Immature natural killer cell (primary cell): ENCODE data around the gene ALPG. TPM values are rescaled to one million over a fixed set of nuclear protein-coding genes. Genes with fewer than 3 reads are reported as not detected.
"Not testable (repeated sequence)": the region's sequence is repeated elsewhere in the genome, so short reads cannot be mapped to it uniquely, and the experiment has no call there.

ENCODE experiments used
- DNase-seq, 3 donors: peaks; one replicate each; pipeline ENCODE4 v3.0.0; 2022; ENCODE audit warnings: mixed read lengths in 1 of 3
- H3K27ac Mint-ChIP-seq, 6 donors: one replicate each; pipeline ENCODE4 v1.8.0; 2020; ENCODE audit warnings: mixed read lengths in 6 of 6, mild to moderate bottlenecking in 5 of 6, inconsistent platforms in 4 of 6, moderate library complexity in 3 of 6
- H3K27me3 Mint-ChIP-seq, 3 donors: one replicate each; pipeline ENCODE4 v1.8.0; 2020 to 2021; ENCODE audit warnings: low read depth in 3 of 3, mild to moderate bottlenecking in 3 of 3, mixed read lengths in 3 of 3, moderate library complexity in 3 of 3, inconsistent platforms in 1 of 3
- H3K36me3 Mint-ChIP-seq, 3 donors: one replicate each; pipeline ENCODE4 v1.8.0; 2020; ENCODE audit warnings: mixed read lengths in 3 of 3, inconsistent platforms in 2 of 3, mild to moderate bottlenecking in 2 of 3
- H3K4me1 Mint-ChIP-seq, 2 donors: one replicate each; pipeline ENCODE4 v1.8.0; 2020; ENCODE audit warnings: inconsistent platforms in 2 of 2, mild to moderate bottlenecking in 2 of 2, mixed read lengths in 2 of 2, moderate library complexity in 1 of 2
- H3K4me3 Mint-ChIP-seq, 5 donors: one replicate each; pipeline ENCODE4 v1.8.0; 2020; ENCODE audit warnings: mild to moderate bottlenecking in 5 of 5, mixed read lengths in 5 of 5, inconsistent platforms in 3 of 5, moderate library complexity in 3 of 5
- H3K9me3 Mint-ChIP-seq, 6 donors: one replicate each; pipeline ENCODE4 v1.8.0; 2020; ENCODE audit warnings: mild to moderate bottlenecking in 6 of 6, mixed read lengths in 6 of 6, inconsistent platforms in 4 of 6, moderate library complexity in 3 of 6
- polyA plus RNA-seq, 3 donors: library from polyadenylated mRNA; unstranded; fragments of 300-500 nt; fragmentation: Illumina TruSeq; gene quantifications; one replicate each; pipeline ENCODE4 v1.2.3, GENCODE V29; 2021

Gene ALPG
- polyA plus RNA-seq, 3 donors from 2014 or later: not detected

- Mint-ChIP-seq H3K27ac (no peak overlapping the region), H3K4me3 (no peak overlapping the region), H3K27me3 (peaks cover 2 to 11% (median 5%) of the 10 kb centered on the region in 3 donors), H3K9me3 (no peaks in the 10 kb centered on the region), H3K36me3 (no peaks in the 10 kb centered on the region), H3K4me1 (no peaks in the 10 kb centered on the region)
- DNase-seq: no peak
These were observed 10.0 kb upstream of the ALPG start for GRCh38 chr2:232396683-232397082.

DNA sequence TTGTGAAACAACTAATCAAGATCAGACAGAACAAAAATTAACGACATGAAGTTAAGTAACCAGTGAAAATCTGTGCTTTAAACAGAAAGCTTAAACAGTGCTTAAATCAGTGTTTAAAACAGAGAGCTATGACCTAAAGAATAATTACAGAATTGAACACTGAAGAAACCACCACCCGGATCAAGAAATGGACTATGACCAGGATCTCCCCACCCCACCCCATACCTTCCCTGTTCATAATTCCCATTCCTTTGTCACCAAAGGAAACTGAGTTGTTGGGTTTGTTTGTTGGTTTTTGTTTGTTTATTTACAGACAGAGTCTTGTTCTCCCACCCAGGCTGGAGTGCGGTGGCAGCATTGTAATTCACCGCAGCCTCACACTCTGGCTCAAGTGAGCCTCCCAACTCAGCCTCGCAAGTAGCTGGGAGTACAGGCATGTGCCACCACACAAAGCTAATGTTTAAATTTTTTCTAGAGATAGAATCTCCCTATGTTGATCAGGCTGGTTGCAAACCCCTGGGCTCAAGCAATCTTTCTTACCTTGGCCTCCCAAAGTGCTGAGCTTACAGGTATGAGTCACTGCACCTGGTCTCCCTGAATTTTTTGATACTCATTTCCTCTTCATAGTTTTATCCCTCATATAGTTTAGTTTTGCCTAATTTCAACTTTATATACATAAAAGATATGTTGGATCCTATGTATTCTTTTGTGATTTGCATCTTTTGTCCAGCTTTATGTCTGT lies 8.2 kb upstream of the ALPG start:
- Mint-ChIP-seq H3K27ac (no peak overlapping the region), H3K9me3 (no peaks in the 10 kb centered on the region), H3K4me3 (no peak overlapping the region), H3K27me3 (peaks cover 2 to 11% (median 5%) of the 10 kb centered on the region in 3 donors), H3K4me1 (no peaks in the 10 kb centered on the region), H3K36me3 (no peaks in the 10 kb centered on the region)
- DNase-seq: no peak

DNA sequence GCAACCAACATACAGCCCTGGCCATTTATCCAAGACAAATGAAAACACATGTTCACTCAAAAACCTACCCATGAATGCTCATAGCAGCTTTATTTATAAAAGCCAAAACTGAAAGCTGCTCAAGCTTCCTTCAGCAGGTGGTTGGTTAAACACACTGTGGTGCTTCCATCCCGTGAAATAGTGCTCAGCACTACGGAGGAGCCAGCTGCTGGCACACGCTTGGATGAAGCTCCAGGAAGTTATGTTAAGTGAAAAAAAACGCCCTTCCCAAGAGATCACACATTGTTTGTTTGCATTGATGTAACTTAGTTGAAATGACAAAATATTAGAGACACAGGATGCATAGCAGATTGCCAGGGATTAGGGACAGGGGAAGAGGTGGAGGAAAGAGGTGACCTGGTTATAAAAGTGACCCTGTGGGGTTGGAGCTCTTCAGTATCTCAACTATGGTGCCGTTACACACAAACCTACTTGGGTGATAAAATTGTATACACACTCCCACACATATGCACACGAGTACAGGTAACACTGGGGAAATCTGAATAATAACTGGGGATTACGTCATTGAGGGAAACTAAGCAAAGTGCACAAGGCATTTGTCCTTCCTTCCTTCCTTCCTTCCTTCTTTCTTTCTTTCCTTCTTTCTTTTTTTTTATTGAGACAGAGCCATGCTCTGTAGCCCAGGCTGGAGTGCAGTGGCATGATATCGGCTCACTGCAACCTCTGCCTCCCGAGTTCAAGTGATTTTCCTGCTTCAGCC lies 6.2 kb upstream of the ALPG start:
- DNase-seq: no peak
- H3K9me3 Mint-ChIP-seq: no peaks in the 10 kb centered on the region
- H3K27ac Mint-ChIP-seq: no peak overlapping the region
- no peaks in the 10 kb centered on the region for H3K4me1 Mint-ChIP-seq
- H3K4me3 Mint-ChIP-seq: no peak overlapping the region
- peaks cover 2 to 13% (median 2%) of the 10 kb centered on the region in 3 donors for H3K27me3 Mint-ChIP-seq
- H3K36me3 Mint-ChIP-seq: no peaks in the 10 kb centered on the region

DNA sequence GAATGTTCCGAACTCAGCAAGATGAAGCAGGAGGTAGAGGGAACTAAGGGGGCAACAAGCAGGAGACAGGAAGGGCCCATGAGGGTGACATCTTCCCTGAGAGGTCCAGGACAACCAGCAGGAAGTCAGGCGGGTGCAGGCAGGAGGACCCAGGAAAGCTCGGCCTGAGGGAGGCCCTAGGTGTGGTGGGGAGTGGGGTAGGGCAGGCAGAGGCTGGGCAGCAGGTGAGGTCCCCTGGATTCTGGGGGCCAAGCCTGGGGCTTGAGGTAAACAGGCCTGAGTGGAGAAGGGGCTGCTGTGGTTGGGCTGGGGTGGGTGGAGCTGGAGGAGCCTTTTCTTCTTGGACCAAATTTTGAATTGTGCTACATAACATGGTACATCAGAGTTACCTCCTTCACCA lies 4.1 kb upstream of the ALPG start:
- peaks cover 0 to 7% (median under 1%) of the 10 kb centered on the region in 3 donors for H3K27me3 Mint-ChIP-seq
- H3K9me3 Mint-ChIP-seq: no peaks in the 10 kb centered on the region
- no peak for DNase-seq
- H3K4me1 Mint-ChIP-seq: no peaks in the 10 kb centered on the region
- H3K36me3 Mint-ChIP-seq: no peaks in the 10 kb centered on the region
- H3K4me3 Mint-ChIP-seq: no peak overlapping the region
- no peak overlapping the region for H3K27ac Mint-ChIP-seq

GRCh38 chr2:232405943-232406510 lies 617 bp upstream of the ALPG start:
- H3K4me1 Mint-ChIP-seq: no peaks in the 10 kb centered on the region
- no peak overlapping the region for H3K4me3 Mint-ChIP-seq
- H3K9me3 Mint-ChIP-seq: no peaks in the 10 kb centered on the region
- H3K27me3 Mint-ChIP-seq: peaks cover 0 to 2% (median 0%) of the 10 kb centered on the region in 3 donors
- no peak overlapping the region for H3K27ac Mint-ChIP-seq
- H3K36me3 Mint-ChIP-seq: no peaks in the 10 kb centered on the region
- no peak for DNase-seq

DNA sequence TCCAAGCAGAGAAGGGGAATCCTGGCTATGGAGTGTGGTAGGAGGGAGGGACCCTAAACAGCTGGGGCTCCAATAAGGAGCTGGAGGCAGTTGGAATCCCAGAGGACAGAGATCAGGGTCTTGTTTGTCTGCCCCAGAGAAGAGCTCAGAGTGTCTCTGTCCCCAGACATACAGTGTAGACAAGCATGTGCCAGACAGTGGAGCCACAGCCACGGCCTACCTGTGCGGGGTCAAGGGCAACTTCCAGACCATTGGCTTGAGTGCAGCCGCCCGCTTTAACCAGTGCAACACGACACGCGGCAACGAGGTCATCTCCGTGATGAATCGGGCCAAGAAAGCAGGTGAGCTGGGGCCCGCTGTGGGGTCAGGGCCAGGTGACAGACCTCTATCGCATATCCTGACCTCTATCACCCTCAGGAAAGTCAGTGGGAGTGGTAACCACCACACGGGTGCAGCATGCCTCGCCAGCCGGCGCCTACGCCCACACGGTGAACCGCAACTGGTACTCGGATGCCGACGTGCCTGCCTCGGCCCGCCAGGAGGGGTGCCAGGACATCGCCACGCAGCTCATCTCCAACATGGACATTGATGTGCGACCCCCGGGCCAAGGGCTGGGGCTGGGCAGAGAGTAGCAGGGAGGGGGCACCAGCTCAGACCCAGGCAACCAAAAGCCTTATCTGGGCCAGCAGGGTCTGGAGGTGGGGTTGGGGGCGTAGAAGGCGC lies 945 bp downstream of the ALPG start:
- H3K27ac Mint-ChIP-seq, H3K27me3 Mint-ChIP-seq, H3K9me3 Mint-ChIP-seq, DNase-seq, H3K4me1 Mint-ChIP-seq, H3K36me3 Mint-ChIP-seq, H3K4me3 Mint-ChIP-seq: not testable (repeated sequence)

DNA sequence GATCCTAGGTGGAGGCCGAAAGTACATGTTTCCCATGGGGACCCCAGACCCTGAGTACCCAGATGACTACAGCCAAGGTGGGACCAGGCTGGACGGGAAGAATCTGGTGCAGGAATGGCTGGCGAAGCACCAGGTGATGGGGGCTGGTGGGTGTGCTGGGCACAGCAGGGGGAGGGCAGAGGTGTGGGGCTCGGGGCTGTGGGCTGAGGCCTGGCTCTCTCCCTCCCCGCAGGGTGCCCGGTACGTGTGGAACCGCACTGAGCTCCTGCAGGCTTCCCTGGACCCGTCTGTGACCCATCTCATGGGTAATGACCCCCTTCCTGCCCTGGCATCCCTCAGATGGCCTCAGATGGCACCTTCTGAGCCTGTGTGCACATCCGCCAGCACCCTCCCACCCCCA lies 1.6 kb downstream of the ALPG start:
- H3K27ac Mint-ChIP-seq, H3K4me3 Mint-ChIP-seq, H3K36me3 Mint-ChIP-seq, H3K27me3 Mint-ChIP-seq, H3K4me1 Mint-ChIP-seq, H3K9me3 Mint-ChIP-seq, DNase-seq: not testable (repeated sequence)

DNA sequence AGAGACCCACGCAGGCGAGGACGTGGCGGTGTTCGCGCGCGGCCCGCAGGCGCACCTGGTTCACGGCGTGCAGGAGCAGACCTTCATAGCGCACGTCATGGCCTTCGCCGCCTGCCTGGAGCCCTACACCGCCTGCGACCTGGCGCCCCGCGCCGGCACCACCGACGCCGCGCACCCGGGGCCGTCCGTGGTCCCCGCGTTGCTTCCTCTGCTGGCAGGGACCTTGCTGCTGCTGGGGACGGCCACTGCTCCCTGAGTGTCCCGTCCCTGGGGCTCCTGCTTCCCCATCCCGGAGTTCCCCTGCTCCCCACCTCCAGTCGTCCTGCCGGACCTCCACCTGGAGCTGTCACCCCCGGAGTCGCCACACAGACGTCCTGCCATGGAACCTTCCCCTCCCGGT lies 3.0 kb downstream of the ALPG start:
- H3K27ac Mint-ChIP-seq, H3K4me3 Mint-ChIP-seq, H3K4me1 Mint-ChIP-seq, H3K27me3 Mint-ChIP-seq, H3K9me3 Mint-ChIP-seq, DNase-seq, H3K36me3 Mint-ChIP-seq: not testable (repeated sequence)

GRCh38 chr2:232410238-232410900 lies 3.7 kb downstream of the ALPG start:
- Mint-ChIP-seq H3K27ac (no peak overlapping the region), H3K27me3 (peaks cover 0 to 7% (median 3%) of the 10 kb centered on the region in 3 donors), H3K4me3 (no peak overlapping the region), H3K4me1 (no peaks in the 10 kb centered on the region), H3K36me3 (no peaks in the 10 kb centered on the region), H3K9me3 (no peaks in the 10 kb centered on the region)
- DNase-seq: no peak

- Mint-ChIP-seq H3K4me3 (no peak overlapping the region), H3K4me1 (no peaks in the 10 kb centered on the region), H3K36me3 (no peaks in the 10 kb centered on the region), H3K27ac (no peak overlapping the region), H3K27me3 (peaks cover 0 to 7% (median 5%) of the 10 kb centered on the region in 3 donors), H3K9me3 (no peaks in the 10 kb centered on the region)
- DNase-seq: no peak
These were observed 5.4 kb downstream of the ALPG start for GRCh38 chr2:232411901-232412629.

DNA sequence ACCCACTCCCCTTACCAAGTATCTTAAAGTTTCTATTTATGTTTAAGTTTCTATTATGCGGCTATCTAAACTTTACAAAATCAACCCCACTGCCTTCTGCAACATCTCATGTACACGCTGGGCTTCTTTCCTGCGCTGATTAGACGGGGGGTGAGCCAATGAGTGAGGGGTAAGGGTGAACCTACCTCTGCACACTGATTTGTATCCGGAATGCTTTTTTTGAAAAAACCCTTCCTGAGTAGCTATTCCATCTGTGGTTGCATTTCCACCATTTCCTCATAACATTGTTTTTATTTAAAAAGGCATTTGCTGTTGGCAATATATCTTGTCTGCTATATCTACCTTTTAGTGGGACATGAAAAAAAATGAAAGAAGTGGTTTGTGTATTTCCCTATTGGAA lies 6.3 kb downstream of the ALPG start:
- peaks cover 0 to 7% (median 5%) of the 10 kb centered on the region in 3 donors for H3K27me3 Mint-ChIP-seq
- no peaks in the 10 kb centered on the region for H3K36me3 Mint-ChIP-seq
- H3K4me1 Mint-ChIP-seq: no peaks in the 10 kb centered on the region
- no peak overlapping the region for H3K4me3 Mint-ChIP-seq
- H3K9me3 Mint-ChIP-seq: no peaks in the 10 kb centered on the region
- no peak for DNase-seq
- H3K27ac Mint-ChIP-seq: no peak overlapping the region

DNA sequence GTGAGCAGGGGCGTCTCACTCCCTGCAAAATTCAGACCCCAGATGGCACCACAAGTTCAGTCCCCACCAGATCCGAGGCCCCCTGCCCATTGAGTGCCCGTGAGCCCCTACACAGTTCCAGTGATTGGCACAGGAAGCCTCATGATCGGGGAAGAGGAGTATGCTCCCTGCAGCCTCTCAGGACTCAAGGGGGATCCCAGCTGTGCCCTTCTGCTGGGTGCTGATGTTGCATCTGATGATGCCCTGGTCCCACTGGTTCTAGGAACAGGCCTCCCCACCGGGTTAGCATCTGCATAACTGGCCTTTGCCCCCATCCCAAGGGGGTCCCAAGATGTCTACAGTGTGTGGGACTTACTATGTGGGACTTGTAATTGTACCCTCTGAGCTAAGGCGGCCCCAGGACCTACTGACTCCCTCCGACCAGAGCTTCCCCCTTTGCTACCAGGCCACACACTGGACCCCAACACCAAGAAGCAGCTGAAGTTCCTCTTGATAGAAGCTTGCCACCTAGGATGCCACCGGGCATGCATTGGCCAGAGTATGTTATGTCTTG lies 8.6 kb downstream of the ALPG start:
- H3K36me3 Mint-ChIP-seq: no peaks in the 10 kb centered on the region
- H3K4me3 Mint-ChIP-seq: no peak overlapping the region
- peaks cover 1 to 9% (median 7%) of the 10 kb centered on the region in 3 donors for H3K27me3 Mint-ChIP-seq
- no peak for DNase-seq
- H3K27ac Mint-ChIP-seq: no peak overlapping the region
- no peaks in the 10 kb centered on the region for H3K9me3 Mint-ChIP-seq
- no peaks in the 10 kb centered on the region for H3K4me1 Mint-ChIP-seq
